ENCODE measurements around the gene GLI2.

GLI2 gene

GRCh38 chr2:120712180-120712681 is 23.4 kb upstream of the GLI2 start:
- DNase-seq (ENCODE audit: low read depth, low spot score) = no peak

DNA sequence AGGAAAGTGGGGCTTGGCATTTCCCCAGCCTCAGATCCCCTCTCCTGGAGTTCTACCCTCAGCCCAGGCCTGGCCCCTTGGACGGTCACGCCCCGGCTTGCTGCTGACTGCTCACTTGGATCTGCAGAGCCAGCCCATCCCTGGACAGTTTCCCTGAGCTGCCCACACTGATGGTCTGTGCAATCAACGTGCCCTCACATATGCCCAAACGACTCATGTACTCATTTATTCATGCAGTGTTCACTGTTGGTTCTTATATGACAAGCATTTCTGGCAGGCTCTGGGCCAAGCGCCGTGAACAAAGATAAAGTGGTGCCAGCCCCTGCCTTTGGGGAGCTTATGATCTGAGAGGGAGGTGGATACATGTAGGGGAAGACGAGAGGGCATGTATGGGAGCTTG is 20.3 kb upstream of the GLI2 start:
- DNase-seq (ENCODE audit: low read depth, low spot score) = no peak

DNA sequence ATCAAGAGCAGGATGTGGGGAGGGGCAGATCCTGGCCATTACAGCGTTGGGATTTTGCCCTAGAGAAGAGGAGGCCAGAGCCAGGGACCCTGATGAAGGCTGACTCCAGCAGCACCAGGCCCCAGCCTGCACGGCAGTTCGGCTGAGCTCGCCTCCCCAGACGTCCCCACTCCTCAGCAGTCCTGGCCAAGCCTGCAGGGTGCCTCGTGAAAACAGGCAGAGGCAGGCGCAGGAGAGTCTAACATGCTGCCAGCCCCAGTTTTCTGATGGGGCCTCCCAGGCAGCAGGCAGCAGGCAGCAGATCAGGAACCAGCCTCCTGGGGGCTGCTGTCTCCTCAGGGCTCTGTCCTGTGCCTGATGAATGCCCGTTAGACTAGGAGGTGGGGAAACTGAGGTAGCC is 19.7 kb upstream of the GLI2 start:
- no peak for DNase-seq (ENCODE audit: low read depth, low spot score)

- DNase-seq (ENCODE audit: low read depth, low spot score) = no peak
These were observed 18.8 kb upstream of the GLI2 start for GRCh38 chr2:120716641-120717585.

DNA sequence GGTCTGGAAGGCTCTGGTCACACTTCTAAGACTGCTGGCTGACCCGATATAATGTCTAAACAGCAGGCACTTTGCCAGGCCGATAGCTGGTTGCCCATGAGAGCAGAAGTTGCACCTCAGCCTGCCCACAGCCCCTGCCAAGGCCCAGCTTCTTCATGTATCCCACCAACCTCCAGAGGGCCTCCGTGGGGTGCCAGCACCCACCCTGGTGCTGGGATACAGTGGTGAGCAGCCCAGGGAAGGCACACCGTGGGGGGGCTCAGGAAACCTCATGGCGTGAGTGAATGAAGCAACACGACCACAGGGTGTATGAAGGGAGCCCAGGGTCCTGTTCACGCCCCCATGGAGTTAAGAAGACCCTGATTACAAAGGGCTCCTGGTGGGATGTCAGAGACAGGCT is 16.2 kb upstream of the GLI2 start:
- DNase-seq (ENCODE audit: low read depth, low spot score) = no peak

- DNase-seq (ENCODE audit: low read depth, low spot score) = no peak
These were observed 15.4 kb upstream of the GLI2 start for GRCh38 chr2:120720231-120720630.

DNA sequence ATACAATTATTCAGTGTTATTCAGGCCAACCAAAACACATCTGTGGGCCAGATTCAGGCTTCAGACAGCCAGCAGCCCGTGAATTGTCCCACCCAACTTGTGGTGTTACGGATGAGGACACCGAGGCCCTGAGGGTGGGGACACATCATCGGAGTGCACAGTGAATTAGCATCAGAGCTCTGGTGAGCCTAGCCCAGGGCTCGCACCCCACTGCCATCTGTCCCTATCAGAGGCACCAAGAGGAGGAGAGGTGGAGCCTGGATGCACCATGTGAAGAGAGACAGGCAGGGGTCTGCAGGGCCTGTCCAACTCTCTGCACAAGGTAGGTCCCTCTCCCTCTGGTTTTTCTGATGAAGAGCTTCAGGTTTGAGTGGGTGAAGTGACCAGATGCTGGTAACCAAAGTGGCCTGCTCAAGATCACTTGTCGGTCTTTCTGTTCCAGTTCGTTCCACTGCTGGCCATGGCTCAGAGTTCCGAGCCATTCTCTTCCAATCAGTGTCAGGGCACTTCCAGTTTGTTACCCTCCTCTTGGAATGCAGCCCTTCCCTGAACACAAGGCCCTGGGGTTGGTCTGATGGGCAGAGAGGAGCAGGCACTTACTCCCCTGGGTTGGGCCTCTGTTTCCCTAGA is 14.8 kb upstream of the GLI2 start:
- DNase-seq (ENCODE audit: low read depth, low spot score) = no peak

DNA sequence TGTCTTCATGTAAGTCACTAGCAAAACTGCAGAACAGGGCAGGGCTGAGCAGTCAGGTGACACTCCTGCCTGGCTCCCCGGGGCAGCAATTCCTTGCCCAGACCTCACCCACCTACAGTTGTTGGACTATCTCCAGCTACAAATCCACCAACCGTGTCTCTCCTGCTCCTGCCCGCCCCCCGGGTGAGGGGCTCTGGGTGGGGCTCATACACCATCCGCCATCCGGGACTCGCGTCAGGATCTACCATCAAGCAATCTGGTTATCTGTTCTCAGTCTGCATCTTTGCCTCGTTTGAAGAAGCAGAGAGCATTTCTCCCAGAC is 13.5 kb upstream of the GLI2 start:
- DNase-seq (ENCODE audit: low read depth, low spot score) = no peak

- no peak for DNase-seq (ENCODE audit: low read depth, low spot score)
These were observed 12.9 kb upstream of the GLI2 start for GRCh38 chr2:120722568-120723421.

- DNase-seq (ENCODE audit: low read depth, low spot score) = no peak
These were observed 9.4 kb upstream of the GLI2 start for GRCh38 chr2:120726245-120726644.

- no peak for DNase-seq (ENCODE audit: low read depth, low spot score)
These were observed 6.0 kb upstream of the GLI2 start for GRCh38 chr2:120729406-120730399.

GRCh38 chr2:120731175-120731574 is 4.5 kb upstream of the GLI2 start:
- no peak for DNase-seq (ENCODE audit: low read depth, low spot score)

DNA sequence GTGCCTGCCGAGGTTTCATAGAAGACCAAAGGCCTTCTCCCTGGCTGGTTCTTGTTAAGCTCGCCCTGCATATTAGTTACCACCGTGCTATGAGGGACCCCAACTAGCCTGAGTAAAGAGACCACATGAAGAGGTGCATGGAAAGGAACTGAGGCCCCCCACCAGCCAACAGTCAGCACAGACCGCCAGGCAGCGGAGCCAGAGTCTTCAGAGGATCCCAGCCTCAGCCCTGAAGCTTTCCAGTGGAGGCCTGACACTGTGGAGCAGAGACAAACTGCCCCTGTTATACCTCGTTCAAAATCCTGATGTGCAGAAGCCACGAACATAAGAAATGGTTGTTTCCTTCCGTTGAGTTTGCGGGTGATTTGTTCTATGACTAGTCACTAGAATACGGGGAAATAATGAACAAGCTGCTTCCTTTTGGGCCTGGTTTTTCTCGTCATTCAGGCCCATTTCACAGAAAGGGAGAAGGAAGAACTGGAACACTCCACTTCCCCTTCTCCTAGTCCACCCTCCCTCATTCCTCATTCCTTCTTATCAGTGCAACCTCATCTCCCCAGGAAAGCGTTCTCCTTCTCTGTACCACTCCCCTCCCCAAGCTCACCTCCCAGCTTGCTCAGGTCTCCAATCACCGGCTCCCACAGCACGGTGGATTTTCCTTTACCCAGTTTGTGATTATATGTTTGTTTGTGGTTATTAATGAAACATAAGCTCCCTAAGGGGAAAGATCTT is 3.0 kb upstream of the GLI2 start:
- no peak for DNase-seq (ENCODE audit: low read depth, low spot score)

DNA sequence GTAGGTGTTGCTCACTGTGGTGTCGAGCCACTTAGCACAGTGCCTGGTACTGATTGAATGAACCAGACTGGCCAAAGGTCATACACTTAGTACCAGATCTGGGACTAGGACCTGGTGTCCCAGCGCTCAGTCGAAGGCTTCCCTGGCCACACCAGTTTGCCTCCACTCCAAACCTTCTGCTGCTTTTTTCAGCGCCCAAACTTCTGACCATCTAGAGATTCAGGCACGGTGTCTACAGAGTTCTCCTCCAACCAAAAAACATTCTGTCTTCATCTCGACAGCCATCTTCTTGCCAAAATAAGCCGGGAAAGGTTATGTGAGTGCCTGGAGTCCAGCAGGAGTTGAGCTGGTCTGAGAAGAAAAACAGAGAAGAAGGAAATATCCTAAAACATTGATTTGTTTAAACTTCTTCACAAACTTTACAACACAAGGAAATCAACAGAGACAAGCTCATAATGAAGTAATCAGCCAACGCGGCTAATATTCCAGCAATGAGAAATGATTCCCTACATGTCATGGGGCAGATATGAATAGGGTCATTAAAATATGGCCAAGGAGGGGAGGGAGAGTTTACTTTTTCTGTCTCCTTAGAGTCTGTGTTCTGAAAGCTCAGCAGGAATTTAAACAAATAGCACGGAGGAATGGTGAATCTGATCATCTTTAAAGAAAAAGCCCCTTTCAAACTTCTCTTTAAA is 2.3 kb upstream of the GLI2 start:
- DNase-seq (ENCODE audit: low read depth, low spot score) = no peak

DNA sequence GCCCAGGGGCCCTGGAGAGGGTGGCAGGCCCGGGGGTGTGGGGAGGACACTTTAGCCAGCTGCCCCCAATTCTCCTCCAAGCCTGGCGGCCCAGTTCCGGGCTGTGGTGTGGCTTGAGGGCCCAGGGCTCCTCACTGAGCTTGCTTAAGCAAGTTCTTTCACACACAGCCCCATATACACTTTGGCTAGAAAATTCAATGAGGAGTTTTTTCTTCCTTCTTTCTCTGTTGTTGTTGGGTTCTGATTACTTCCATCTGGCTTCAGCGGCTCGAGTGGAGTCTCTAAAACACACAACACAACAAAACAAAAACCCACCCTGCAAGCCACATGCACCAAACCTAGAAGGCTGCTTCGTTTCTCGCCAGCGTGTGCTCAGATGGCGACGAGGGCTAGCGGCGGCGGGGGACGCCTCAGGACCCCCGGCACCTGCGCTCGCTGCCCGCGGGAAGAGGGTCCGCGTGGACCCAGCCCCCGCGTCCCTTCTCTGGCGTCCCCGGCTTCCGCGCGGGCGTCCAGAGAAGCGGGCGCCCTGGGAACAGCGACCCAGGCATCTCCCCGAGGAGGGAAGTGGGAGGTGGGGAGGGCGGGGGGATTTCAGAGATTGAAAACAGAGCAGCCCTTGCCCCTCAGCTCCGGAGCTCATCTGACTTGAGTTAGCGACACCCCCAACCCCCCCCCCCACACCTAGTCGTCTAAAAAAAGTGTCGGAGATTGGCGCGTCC is 577 bp upstream of the GLI2 start:
- no peak for DNase-seq (ENCODE audit: low read depth, low spot score)

- DNase-seq (ENCODE audit: low read depth, low spot score) = no peak
These were observed 545 bp downstream of the GLI2 start for GRCh38 chr2:120736202-120736623.

- no peak for DNase-seq (ENCODE audit: low read depth, low spot score)
These were observed 1.1 kb downstream of the GLI2 start for GRCh38 chr2:120736624-120737339.

Data from activated naive CD8-positive, alpha-beta T cell treated with anti-CD3 and anti-CD28 coated beads, Interleukin-2, amount 50 U/mL, for 16 hours (primary cell).